Neural progenitor cell (in vitro differentiated cells): ENCODE results near the gene C12orf57. TPM values are rescaled to one million over a fixed set of nuclear protein-coding genes. Genes with fewer than 3 reads are reported as not detected.

Experiments used
- DNase-seq: peaks from one replicate; pipeline ENCODE4 v3.0.0-alpha.2; 2016; ENCODE audit warnings: low spot score
- H2AFZ ChIP-seq: fragments of 200-600 bp; sonication (generic); replicated peaks from 2 replicates; pipeline ENCODE4 v1.6.1; 2016; ENCODE audit warnings: antibody characterized with exemption
- H3F3A ChIP-seq: fragments of 200-600 bp; sonication (generic); 2 replicates; pipeline ENCODE4 v1.6.1; 2016; ENCODE audit warnings: antibody characterized with exemption, low read depth
- H3K27ac ChIP-seq: fragments of 200-600 bp; sonication (generic); 2 replicates; pipeline ENCODE4 v1.5.1; 2016; ENCODE audit warnings: mild to moderate bottlenecking
- H3K27me3 ChIP-seq: fragments of 200-600 bp; sonication (generic); 2 replicates; pipeline ENCODE4 v1.6.1; 2016; ENCODE audit warnings: mild to moderate bottlenecking, moderate library complexity
- H3K36me3 ChIP-seq: fragments of 200-600 bp; sonication (generic); 2 replicates; pipeline ENCODE4 v1.5.1; 2016
- H3K4me1 ChIP-seq: fragments of 200-600 bp; sonication (generic); 2 replicates; pipeline ENCODE4 v1.6.1; 2016; ENCODE audit warnings: mixed run types
- H3K4me2 ChIP-seq: fragments of 200-600 bp; sonication (generic); 2 replicates; pipeline ENCODE4 v1.6.1; 2016
- H3K4me3 ChIP-seq: fragments of 200-600 bp; sonication (generic); 2 replicates; pipeline ENCODE4 v1.5.1; 2016
- H3K79me2 ChIP-seq: fragments of 200-600 bp; sonication (generic); 2 replicates; pipeline ENCODE4 v1.6.1; 2016; ENCODE audit warnings: low read depth
- H3K9ac ChIP-seq: fragments of 200-600 bp; sonication (generic); 2 replicates; pipeline ENCODE4 v1.6.1; 2016
- H3K9me3 ChIP-seq: fragments of 200-600 bp; sonication (generic); 2 replicates; pipeline ENCODE4 v1.5.1; 2016; ENCODE audit warnings: low read depth
- H4K20me1 ChIP-seq: fragments of 200-600 bp; sonication (generic); 2 replicates; pipeline ENCODE4 v1.6.1; 2016; ENCODE audit warnings: low read depth
- H3K27ac Mint-ChIP-seq: 3 replicates; pipeline ENCODE4 v1.8.0; 2021; ENCODE audit warnings: mixed read lengths
- H3K27me3 Mint-ChIP-seq: 2 replicates; pipeline ENCODE4 v1.8.0; 2022; ENCODE audit warnings: low read depth, mild to moderate bottlenecking, inconsistent platforms, moderate library complexity, mixed read lengths; ENCODE audit not compliant: insufficient read depth
- H3K36me3 Mint-ChIP-seq: 3 replicates; pipeline ENCODE4 v1.8.0; 2021; ENCODE audit warnings: mixed read lengths
- H3K4me1 Mint-ChIP-seq: 3 replicates; pipeline ENCODE4 v1.8.0; 2021; ENCODE audit warnings: mixed read lengths
- H3K4me3 Mint-ChIP-seq: 3 replicates; pipeline ENCODE4 v1.8.0; 2021; ENCODE audit warnings: mild to moderate bottlenecking, moderate library complexity, mixed read lengths
- H3K9me3 Mint-ChIP-seq: 3 replicates; pipeline ENCODE4 v1.8.0; 2020; ENCODE audit warnings: mixed read lengths
- EZH2 ChIP-seq: fragments of 200-600 bp; sonication (generic); IDR thresholded peaks from 2 replicates; pipeline ENCODE4 v1.6.1; 2017; ENCODE audit warnings: antibody characterized with exemption, mild to moderate bottlenecking, moderate library complexity
- EZH2phosphoT487 ChIP-seq: fragments of 200-600 bp; sonication (generic); IDR thresholded peaks from 2 replicates; pipeline ENCODE4 v1.6.1; 2017; ENCODE audit warnings: antibody characterized with exemption
- total RNA-seq: library from RNA; depleted of rRNA; stranded (reverse); fragments of >200 nt; gene quantifications from 2 replicates; pipeline ENCODE4 v1.2.3, GENCODE V29; 2015; ENCODE audit warnings: low replicate concordance
- TF ChIP-seq, protein P1 (sequence below): fragments of 200-600 bp; sonication (generic); IDR thresholded peaks from 2 replicates; pipeline ENCODE4 v1.5.1; 2017; ENCODE audit warnings: antibody characterized with exemption, mild to moderate bottlenecking

Gene C12orf57
- total RNA-seq, 1 donor from 2014 or later, result 314 TPM

DNA sequence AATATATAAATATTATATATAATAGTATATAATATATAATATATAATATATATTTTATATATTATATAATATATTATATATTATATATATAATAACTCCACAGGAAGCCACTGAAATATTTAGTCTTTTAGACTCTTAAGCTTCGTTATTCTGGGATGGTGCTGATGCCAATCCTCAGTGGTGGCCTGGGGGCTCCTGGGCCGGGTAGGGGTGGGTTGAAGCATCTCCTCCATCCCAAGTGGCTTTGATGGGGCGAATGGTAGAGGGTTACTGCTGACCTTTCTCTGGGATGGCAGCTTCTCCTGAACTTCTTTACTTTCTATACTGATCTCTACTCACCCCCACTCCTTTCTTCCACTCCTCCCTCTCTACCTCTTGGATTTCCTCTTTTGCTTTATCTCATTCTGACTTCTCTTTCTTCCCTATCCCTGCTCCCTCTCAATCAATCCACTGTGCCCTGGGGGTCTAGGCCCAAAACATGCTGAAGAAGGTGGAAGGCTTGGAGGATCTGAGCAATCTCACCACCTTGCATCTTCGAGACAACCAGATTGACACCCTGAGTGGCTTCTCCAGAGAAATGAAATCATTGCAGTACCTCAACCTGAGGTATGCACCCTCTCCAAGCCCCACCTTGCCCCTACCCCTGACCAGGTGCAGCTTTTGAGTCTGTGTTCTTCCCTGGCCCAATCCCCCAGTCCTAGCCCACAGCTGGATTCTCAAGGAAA is 34.2 kb upstream of the C12orf57 start:
- Histone ChIP-seq H3K27ac (no peak overlapping the region), H3K79me2 (peaks cover 9% of the 10 kb centered on the region), H3K9ac (no peak overlapping the region), H3K27me3 (no peaks in the 10 kb centered on the region), H3K4me1 (peaks cover 21% of the 10 kb centered on the region), H3F3A (peaks cover 42% of the 10 kb centered on the region), H3K9me3 (no peaks in the 10 kb centered on the region), H3K4me2 (no peak overlapping the region), H3K36me3 (no peaks in the 10 kb centered on the region), H3K4me3 (no peak overlapping the region), H2AFZ (no peak overlapping the region), H4K20me1 (no peaks in the 10 kb centered on the region)
- Mint-ChIP-seq H3K9me3 (no peaks in the 10 kb centered on the region), H3K36me3 (peaks cover 4% of the 10 kb centered on the region), H3K27me3 (peaks cover 3% of the 10 kb centered on the region), H3K4me3 (peak overlapping the region; percentile 10), H3K27ac (no peak overlapping the region), H3K4me1 (peaks cover 24% of the 10 kb centered on the region)
- no peak for DNase-seq
- TF ChIP-seq EZH2, result no peak
- TF ChIP-seq, protein P1, sequence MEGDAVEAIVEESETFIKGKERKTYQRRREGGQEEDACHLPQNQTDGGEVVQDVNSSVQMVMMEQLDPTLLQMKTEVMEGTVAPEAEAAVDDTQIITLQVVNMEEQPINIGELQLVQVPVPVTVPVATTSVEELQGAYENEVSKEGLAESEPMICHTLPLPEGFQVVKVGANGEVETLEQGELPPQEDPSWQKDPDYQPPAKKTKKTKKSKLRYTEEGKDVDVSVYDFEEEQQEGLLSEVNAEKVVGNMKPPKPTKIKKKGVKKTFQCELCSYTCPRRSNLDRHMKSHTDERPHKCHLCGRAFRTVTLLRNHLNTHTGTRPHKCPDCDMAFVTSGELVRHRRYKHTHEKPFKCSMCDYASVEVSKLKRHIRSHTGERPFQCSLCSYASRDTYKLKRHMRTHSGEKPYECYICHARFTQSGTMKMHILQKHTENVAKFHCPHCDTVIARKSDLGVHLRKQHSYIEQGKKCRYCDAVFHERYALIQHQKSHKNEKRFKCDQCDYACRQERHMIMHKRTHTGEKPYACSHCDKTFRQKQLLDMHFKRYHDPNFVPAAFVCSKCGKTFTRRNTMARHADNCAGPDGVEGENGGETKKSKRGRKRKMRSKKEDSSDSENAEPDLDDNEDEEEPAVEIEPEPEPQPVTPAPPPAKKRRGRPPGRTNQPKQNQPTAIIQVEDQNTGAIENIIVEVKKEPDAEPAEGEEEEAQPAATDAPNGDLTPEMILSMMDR, result no peak
- no peak for TF ChIP-seq EZH2phosphoT487

DNA sequence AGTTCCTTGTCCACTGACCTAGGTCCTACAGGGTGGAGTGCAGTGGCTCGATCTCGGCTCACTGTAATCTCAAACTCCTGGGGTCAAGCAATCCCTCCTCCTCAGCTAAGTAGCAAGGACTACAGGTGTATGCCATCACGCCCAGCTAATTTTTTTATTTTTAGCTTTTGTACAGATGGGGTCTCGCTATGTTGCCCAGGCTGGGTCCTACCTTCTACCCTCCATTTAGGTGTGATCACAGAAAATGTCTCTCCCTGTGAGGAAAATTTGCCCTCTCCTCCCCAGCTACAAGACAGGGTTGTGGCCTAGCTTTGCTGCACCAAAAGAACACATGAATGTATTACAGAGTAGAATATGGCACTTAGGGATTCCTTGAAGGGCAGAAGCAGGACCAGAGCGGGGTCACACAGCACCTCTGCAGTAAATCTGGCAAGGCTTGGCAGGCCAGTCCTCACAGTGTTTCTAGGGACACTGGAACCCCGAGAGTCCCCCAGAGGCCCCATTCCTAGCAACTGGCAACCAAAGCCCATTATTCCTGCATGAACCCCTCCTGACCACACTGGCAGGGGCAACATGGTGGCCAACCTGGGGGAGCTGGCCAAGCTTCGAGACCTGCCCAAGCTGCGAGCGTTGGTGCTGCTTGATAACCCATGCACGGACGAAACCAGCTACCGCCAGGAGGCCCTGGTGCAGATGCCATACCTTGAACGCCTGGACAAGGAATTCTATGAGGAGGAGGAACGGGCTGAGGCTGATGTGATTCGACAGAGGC is 31.5 kb upstream of the C12orf57 start:
- H3K27ac Mint-ChIP-seq, result peak overlapping the region; percentile 52
- Histone ChIP-seq H3K36me3 (no peaks in the 10 kb centered on the region), H3F3A (peaks cover 43% of the 10 kb centered on the region), H3K27me3 (no peaks in the 10 kb centered on the region), H3K79me2 (peaks cover 31% of the 10 kb centered on the region), H3K4me3 (no peak overlapping the region), H3K4me2 (no peak overlapping the region), H3K4me1 (peaks cover 14% of the 10 kb centered on the region), H2AFZ (no peak overlapping the region), H3K9ac (no peak overlapping the region), H3K9me3 (no peaks in the 10 kb centered on the region), H4K20me1 (peaks cover 16% of the 10 kb centered on the region), H3K27ac (no peak overlapping the region)
- H3K4me1 Mint-ChIP-seq, result peaks cover 46% of the 10 kb centered on the region
- no peak for TF ChIP-seq EZH2
- TF ChIP-seq, protein P1, result no peak
- no peak for TF ChIP-seq EZH2phosphoT487
- DNase-seq, result no peak
- peaks cover 15% of the 10 kb centered on the region for H3K36me3 Mint-ChIP-seq
- peaks cover 5% of the 10 kb centered on the region for H3K27me3 Mint-ChIP-seq
- peak overlapping the region; percentile 73 for H3K4me3 Mint-ChIP-seq
- H3K9me3 Mint-ChIP-seq, result no peaks in the 10 kb centered on the region

DNA sequence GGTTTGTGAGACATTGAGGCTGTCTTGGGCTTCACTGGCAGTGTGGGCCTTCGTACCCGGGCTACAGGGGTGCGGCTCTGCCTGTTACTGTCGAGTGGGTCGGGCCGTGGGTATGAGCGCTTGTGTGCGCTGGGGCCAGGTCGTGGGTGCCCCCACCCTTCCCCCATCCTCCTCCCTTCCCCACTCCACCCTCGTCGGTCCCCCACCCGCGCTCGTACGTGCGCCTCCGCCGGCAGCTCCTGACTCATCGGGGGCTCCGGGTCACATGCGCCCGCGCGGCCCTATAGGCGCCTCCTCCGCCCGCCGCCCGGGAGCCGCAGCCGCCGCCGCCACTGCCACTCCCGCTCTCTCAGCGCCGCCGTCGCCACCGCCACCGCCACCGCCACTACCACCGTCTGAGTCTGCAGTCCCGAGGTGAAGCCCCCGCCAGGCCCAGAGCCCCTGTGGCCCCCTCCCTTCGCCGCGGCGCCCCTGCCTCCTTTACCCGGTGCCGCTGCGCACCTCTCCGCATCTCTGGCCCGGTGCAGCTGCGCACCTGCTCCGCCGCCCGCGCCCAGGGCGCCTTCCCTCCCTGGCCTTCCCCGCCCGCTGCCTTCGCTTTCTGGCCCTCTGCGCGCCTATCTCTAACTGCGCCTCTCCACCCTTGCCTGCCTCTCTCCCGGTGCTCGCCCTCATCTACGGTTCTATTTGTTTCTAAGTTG is 29.4 kb upstream of the C12orf57 start, which contains the start of gene ENO2:
Gene ENO2 (plus strand): TSS at position 335 of the 701 bp plus-strand sequence. CDS start 1,253 bp downstream, outside the sequence.
- Histone ChIP-seq H2AFZ (peak within 1 kb of the TSS; percentile 79), H3K27me3 (no peaks in the 10 kb centered on the region), H3K4me1 (peaks cover 14% of the 10 kb centered on the region), H3K27ac (no peak within 1 kb of the TSS), H3F3A (peaks cover 39% of the 10 kb centered on the region), H3K79me2 (peaks cover 31% of the 10 kb centered on the region), H3K4me2 (peak within 1 kb of the TSS; percentile 83), H3K4me3 (peak within 1 kb of the TSS; percentile 79), H3K36me3 (no peaks in the 10 kb centered on the region), H3K9ac (no peak within 1 kb of the TSS), H3K9me3 (no peaks in the 10 kb centered on the region), H4K20me1 (peaks cover 18% of the 10 kb centered on the region)
- Mint-ChIP-seq H3K4me3 (peak within 1 kb of the TSS; percentile 90), H3K9me3 (no peaks in the 10 kb centered on the region), H3K4me1 (peaks cover 46% of the 10 kb centered on the region), H3K36me3 (peaks cover 21% of the 10 kb centered on the region), H3K27ac (peak within 1 kb of the TSS; percentile 85), H3K27me3 (peaks cover 5% of the 10 kb centered on the region)
- DNase-seq, result peak; percentile 79
- TF ChIP-seq, protein P1, result no peak
- TF ChIP-seq EZH2, result no peak
- no peak for TF ChIP-seq EZH2phosphoT487
